ENCODE results near the gene FGD5.

Gene FGD5

DNA sequence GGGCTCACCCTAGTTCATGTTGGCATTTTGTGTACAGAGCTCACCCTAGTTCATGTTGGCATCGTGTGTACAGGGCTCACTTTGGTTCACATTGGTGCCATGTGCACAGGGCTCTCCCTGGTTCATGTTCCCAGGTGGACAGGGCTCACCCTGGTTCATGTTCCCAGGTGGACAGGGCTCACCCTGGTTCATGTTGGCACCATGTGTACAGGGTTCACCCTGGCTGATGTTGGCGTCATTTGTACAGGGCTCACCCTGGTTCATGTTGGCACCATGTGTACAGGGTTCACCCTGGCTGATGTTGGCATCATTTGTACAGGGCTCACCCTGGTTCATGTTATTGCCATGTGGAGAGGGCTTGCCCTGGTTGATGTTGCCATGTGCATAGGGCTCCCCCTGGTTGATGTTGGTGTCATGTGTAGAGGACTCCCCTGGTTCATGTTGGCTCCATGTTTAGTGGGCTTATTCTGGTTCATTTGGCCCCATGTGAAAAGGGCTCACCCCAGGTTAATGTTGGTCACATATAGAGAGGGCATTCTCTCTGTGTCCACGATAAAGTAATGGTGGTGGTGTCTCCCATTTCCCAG is 97.0 kb downstream of the FGD5 start:
- peaks cover 3% of the 10 kb centered on the region; the same call in 1 of the 2 replicates for H3K27me3 ChIP-seq (ENCODE audit: insufficient read depth, low read length)
- no peaks in the 10 kb centered on the region for H3F3A ChIP-seq (ENCODE audit: insufficient read depth, low read length)
- TF ChIP-seq, protein P1, sequence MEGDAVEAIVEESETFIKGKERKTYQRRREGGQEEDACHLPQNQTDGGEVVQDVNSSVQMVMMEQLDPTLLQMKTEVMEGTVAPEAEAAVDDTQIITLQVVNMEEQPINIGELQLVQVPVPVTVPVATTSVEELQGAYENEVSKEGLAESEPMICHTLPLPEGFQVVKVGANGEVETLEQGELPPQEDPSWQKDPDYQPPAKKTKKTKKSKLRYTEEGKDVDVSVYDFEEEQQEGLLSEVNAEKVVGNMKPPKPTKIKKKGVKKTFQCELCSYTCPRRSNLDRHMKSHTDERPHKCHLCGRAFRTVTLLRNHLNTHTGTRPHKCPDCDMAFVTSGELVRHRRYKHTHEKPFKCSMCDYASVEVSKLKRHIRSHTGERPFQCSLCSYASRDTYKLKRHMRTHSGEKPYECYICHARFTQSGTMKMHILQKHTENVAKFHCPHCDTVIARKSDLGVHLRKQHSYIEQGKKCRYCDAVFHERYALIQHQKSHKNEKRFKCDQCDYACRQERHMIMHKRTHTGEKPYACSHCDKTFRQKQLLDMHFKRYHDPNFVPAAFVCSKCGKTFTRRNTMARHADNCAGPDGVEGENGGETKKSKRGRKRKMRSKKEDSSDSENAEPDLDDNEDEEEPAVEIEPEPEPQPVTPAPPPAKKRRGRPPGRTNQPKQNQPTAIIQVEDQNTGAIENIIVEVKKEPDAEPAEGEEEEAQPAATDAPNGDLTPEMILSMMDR (IDR thresholded peaks at IDR 0.05; ENCODE audit: low read length): peak; percentile 25; the same call in 1 of the 2 replicates
- no peak for TF ChIP-seq EZH2 (IDR thresholded peaks at IDR 0.05; ENCODE audit: borderline replicate concordance, low read length)
- H3K9me2 ChIP-seq (ENCODE audit: low read depth, low read length): no peaks in the 10 kb centered on the region
- H3K36me3 ChIP-seq (ENCODE audit: insufficient read depth, low read length): no peaks in the 10 kb centered on the region
- no peaks in the 10 kb centered on the region for H3K9me3 ChIP-seq (ENCODE audit: low read length)
- no peak overlapping the region for H3K4me3 ChIP-seq (ENCODE audit: low read depth, low read length, poor library complexity, severe bottlenecking)
- no peak overlapping the region for H2AFZ ChIP-seq (ENCODE audit: low read length)
- no peak overlapping the region for H3K27ac ChIP-seq (ENCODE audit: low read depth, low read length, poor library complexity, severe bottlenecking)
- H3K9ac ChIP-seq (ENCODE audit: low read length): no peak overlapping the region
- no peaks in the 10 kb centered on the region for H3K79me2 ChIP-seq (ENCODE audit: insufficient read depth, low read length)
- no peaks in the 10 kb centered on the region for H3K4me1 ChIP-seq (ENCODE audit: insufficient read depth, low read length, severe bottlenecking)
- no peak overlapping the region for H3K4me2 ChIP-seq (ENCODE audit: low read length)
- no peaks in the 10 kb centered on the region for H4K20me1 ChIP-seq (ENCODE audit: insufficient read depth, low read length)

DNA sequence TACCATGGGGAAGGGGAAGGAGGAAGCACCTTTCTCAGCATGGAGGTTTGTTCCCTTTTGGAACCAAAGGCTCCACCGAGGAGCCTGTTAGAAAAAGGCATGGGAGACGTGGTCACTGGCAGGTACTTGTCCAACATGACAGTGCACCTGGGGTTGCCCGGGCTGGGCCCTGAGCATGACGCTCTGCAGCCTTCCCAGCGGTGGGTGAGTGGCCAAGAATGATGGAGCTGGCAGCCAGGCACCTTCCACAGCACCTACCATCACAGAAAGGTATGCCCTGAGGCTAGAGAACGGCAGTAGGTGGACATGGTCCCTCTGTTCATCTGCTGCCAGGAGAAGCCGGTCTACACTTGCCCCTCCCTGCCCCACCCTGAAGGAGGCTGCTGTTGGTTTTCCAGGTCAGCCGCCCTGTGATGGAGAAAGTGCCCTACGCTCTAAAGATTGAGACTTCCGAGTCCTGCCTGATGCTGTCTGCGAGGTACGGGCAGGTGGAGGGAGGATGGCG is 99.6 kb downstream of the FGD5 start:
- H3K4me3 ChIP-seq (ENCODE audit: low read depth, low read length, poor library complexity, severe bottlenecking): no peak overlapping the region
- no peaks in the 10 kb centered on the region for H3K9me3 ChIP-seq (ENCODE audit: low read length)
- H3K36me3 ChIP-seq (ENCODE audit: insufficient read depth, low read length): no peaks in the 10 kb centered on the region
- H3F3A ChIP-seq (ENCODE audit: insufficient read depth, low read length): no peaks in the 10 kb centered on the region
- no peak overlapping the region for H3K4me2 ChIP-seq (ENCODE audit: low read length)
- no peaks in the 10 kb centered on the region for H3K79me2 ChIP-seq (ENCODE audit: insufficient read depth, low read length)
- H4K20me1 ChIP-seq (ENCODE audit: insufficient read depth, low read length): no peaks in the 10 kb centered on the region
- no peak overlapping the region for H2AFZ ChIP-seq (ENCODE audit: low read length)
- no peak for TF ChIP-seq EZH2 (IDR thresholded peaks at IDR 0.05; ENCODE audit: borderline replicate concordance, low read length)
- TF ChIP-seq, protein P1 (IDR thresholded peaks at IDR 0.05; ENCODE audit: low read length): no peak
- no peaks in the 10 kb centered on the region for H3K4me1 ChIP-seq (ENCODE audit: insufficient read depth, low read length, severe bottlenecking)
- no peak overlapping the region for H3K27ac ChIP-seq (ENCODE audit: low read depth, low read length, poor library complexity, severe bottlenecking)
- no peak overlapping the region for H3K9ac ChIP-seq (ENCODE audit: low read length)
- H3K27me3 ChIP-seq (ENCODE audit: insufficient read depth, low read length): no peaks in the 10 kb centered on the region; the same call in 1 of the 2 replicates
- H3K9me2 ChIP-seq (ENCODE audit: low read depth, low read length): no peaks in the 10 kb centered on the region

DNA sequence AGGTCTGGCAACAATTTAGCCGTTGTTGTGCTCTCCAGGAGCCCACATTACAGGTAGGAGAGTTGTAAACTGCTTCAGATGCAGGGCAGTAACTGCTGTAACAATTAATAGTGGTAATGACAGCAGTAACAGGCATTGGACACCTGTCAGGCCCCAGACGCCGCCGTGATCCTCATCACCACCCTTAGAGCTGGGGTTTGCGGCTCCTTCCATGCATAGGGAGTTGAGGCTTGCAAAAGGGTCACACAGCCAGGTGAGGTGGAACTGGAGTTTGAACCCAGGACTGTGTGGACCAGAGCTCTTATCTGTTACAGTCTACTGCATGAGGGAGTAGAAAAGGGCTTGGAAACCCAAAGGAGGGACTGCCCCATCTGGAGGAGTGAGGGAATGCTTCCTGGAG is 101.8 kb downstream of the FGD5 start:
- no peak for TF ChIP-seq EZH2 (IDR thresholded peaks at IDR 0.05; ENCODE audit: borderline replicate concordance, low read length)
- TF ChIP-seq, protein P1 (IDR thresholded peaks at IDR 0.05; ENCODE audit: low read length): no peak

More for the DNA sequence above, 101.8 kb downstream of the FGD5 start:
- no peaks in the 10 kb centered on the region for H3K9me3 ChIP-seq (ENCODE audit: low read length)
- H2AFZ ChIP-seq (ENCODE audit: low read length): no peak overlapping the region
- no peaks in the 10 kb centered on the region for H3K9me2 ChIP-seq (ENCODE audit: low read depth, low read length)
- H3K27me3 ChIP-seq (ENCODE audit: insufficient read depth, low read length): no peaks in the 10 kb centered on the region
- no peak overlapping the region for H3K9ac ChIP-seq (ENCODE audit: low read length)
- H3K4me2 ChIP-seq (ENCODE audit: low read length): no peak overlapping the region
- no peaks in the 10 kb centered on the region for H3K36me3 ChIP-seq (ENCODE audit: insufficient read depth, low read length)
- H3K79me2 ChIP-seq (ENCODE audit: insufficient read depth, low read length): no peaks in the 10 kb centered on the region
- no peaks in the 10 kb centered on the region for H3F3A ChIP-seq (ENCODE audit: insufficient read depth, low read length)
- H3K4me3 ChIP-seq (ENCODE audit: low read depth, low read length, poor library complexity, severe bottlenecking): no peak overlapping the region
- no peak overlapping the region for H3K27ac ChIP-seq (ENCODE audit: low read depth, low read length, poor library complexity, severe bottlenecking)
- no peaks in the 10 kb centered on the region for H4K20me1 ChIP-seq (ENCODE audit: insufficient read depth, low read length)
- no peaks in the 10 kb centered on the region for H3K4me1 ChIP-seq (ENCODE audit: insufficient read depth, low read length, severe bottlenecking)
